ENCODE measurements around the gene ZNHIT2. TPM values are rescaled to one million over a fixed set of nuclear protein-coding genes. Genes with fewer than 3 reads are reported as not detected.

The ZNHIT2 gene
- total RNA-seq, 4 donors from 2014 or later = 17.3 to 38.5 (median 25.9) TPM

DNA sequence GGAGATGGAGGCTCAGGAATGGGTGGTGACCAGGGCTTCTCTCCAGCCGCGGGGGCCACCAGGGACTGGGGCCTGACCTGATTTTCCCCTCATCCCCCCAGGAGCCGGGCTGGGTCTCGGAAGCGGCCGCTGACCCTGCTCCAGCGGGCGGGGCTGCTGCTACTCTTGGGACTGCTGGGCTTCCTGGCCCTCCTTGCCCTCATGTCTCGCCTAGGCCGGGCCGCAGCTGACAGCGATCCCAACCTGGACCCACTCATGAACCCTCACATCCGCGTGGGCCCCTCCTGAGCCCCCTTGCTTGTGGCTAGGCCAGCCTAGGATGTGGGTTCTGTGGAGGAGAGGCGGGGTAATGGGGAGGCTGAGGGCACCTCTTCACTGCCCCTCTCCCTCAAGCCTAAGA is 29.7 kb downstream of the ZNHIT2 start:
- DNase-seq = no peak
- TF ChIP-seq, protein P1, sequence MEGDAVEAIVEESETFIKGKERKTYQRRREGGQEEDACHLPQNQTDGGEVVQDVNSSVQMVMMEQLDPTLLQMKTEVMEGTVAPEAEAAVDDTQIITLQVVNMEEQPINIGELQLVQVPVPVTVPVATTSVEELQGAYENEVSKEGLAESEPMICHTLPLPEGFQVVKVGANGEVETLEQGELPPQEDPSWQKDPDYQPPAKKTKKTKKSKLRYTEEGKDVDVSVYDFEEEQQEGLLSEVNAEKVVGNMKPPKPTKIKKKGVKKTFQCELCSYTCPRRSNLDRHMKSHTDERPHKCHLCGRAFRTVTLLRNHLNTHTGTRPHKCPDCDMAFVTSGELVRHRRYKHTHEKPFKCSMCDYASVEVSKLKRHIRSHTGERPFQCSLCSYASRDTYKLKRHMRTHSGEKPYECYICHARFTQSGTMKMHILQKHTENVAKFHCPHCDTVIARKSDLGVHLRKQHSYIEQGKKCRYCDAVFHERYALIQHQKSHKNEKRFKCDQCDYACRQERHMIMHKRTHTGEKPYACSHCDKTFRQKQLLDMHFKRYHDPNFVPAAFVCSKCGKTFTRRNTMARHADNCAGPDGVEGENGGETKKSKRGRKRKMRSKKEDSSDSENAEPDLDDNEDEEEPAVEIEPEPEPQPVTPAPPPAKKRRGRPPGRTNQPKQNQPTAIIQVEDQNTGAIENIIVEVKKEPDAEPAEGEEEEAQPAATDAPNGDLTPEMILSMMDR (IDR thresholded peaks at IDR 0.05) = no peak
- TF ChIP-seq POLR2A (IDR thresholded peaks at IDR 0.05) = no peak
- no peaks in the 10 kb centered on the region for H3K9me3 ChIP-seq
- H3K4me1 ChIP-seq = peaks cover 8 to 17% of the 10 kb centered on the region in 2 donors
- 93 to 94% methylated on average over 6 of the region's 15 CpGs for WGBS, 2 donors
- intact Hi-C loops (cut with DNase I) = no loop called here
- H3K27ac ChIP-seq = no peak overlapping the region
- peaks cover 7 to 22% of the 10 kb centered on the region in 2 donors for H3K36me3 ChIP-seq
- no peak overlapping the region for H3K4me3 ChIP-seq (replicated peaks in 1 of 3)
- no peaks in the 10 kb centered on the region for H3K27me3 ChIP-seq

DNA sequence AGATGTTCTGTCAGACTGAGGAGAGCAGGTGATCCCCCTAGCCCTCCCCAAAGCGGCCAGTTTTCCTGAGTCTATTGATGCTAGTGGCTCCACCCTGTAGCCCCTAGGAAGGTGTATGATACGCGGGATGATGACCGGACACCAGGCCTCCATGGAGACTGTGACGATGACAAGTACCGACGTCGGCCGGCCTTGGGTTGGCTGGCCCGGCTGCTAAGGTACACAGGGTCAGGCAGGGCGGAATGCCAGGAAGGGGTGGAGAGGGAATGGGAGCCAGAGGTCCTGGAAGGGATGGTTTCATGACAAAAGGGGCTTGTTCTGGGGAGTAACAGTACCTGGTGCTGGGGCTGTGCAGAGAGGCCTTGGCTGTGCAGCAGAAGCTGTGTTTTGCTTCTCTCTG is 30.3 kb downstream of the ZNHIT2 start:
- no peak for TF ChIP-seq POLR2A (IDR thresholded peaks at IDR 0.05)
- TF ChIP-seq, protein P1 (IDR thresholded peaks at IDR 0.05) = no peak
- Histone ChIP-seq H3K27me3 (no peaks in the 10 kb centered on the region), H3K27ac (no peak overlapping the region), H3K36me3 (peaks cover 7 to 22% of the 10 kb centered on the region in 2 donors), H3K4me3 (replicated peaks in 1 of 3) (no peak overlapping the region), H3K4me1 (peaks cover 8 to 17% of the 10 kb centered on the region in 2 donors), H3K9me3 (no peaks in the 10 kb centered on the region)
- WGBS, 2 donors = 95 to 97% methylated on average over 11 of the region's 11 CpGs
- no peak for DNase-seq
- intact Hi-C loops (cut with DNase I) = no loop called here

DNA sequence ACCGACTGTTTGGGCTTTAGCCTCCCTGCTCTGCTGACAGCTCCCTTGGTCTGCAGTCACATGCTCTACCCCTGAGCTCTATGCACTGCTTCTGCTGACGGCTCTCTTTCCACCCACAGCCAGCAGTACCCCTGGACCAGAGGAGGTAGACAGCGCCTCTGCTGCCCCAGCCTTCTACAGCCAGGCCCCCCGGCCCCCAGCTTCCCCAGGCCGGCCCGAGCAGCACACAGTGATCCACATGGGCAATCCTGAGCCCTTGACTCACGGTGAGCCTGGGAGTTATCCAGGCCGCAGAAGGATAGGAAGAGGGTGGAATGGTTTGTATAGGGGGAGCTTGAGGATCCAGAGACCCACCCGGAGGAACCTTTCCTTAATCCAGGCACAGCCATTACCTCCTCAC is 30.7 kb downstream of the ZNHIT2 start:
- no peak for DNase-seq
- Histone ChIP-seq H3K9me3 (no peaks in the 10 kb centered on the region), H3K4me3 (replicated peaks in 1 of 3) (no peak overlapping the region), H3K36me3 (peaks cover 7 to 22% of the 10 kb centered on the region in 2 donors), H3K4me1 (peaks cover 8 to 17% of the 10 kb centered on the region in 2 donors), H3K27ac (no peak overlapping the region), H3K27me3 (no peaks in the 10 kb centered on the region)
- TF ChIP-seq POLR2A (IDR thresholded peaks at IDR 0.05) = no peak
- TF ChIP-seq, protein P1 (IDR thresholded peaks at IDR 0.05) = no peak
- intact Hi-C loops (cut with DNase I) = no loop called here
- WGBS, 2 donors = 89 to 91% methylated on average over 8 to 9 of the region's 9 CpGs

DNA sequence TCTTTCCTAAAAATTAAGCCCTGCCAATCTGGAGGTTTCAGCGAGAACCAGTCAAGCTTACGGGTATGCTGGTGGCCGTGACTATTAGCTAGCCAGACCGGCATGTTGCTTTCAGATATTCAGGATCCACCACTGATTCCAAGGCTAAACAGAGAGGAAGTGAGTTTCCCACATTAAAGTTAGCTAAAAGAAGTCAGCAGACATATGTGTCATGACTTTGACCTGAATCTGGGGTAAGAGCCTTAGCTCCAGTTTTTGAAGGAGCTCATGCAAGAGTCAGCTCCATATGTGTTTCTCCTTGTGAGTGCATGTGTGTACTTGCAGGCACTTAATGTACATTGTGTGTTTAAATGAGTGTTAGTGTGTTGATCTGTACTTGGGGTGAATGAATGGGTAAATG is 32.1 kb downstream of the ZNHIT2 start:
- no peak for DNase-seq
- no peaks in the 10 kb centered on the region for H3K27me3 ChIP-seq
- H3K27ac ChIP-seq = no peak overlapping the region
- no peak overlapping the region for H3K4me3 ChIP-seq (replicated peaks in 1 of 3)
- WGBS, 2 donors = 95% methylated on average over 4 of the region's 4 CpGs
- peaks cover 7 to 22% of the 10 kb centered on the region in 2 donors for H3K36me3 ChIP-seq
- intact Hi-C loops (cut with DNase I) = loop anchor here (2.0 kb wide), 1 partner anchor 71 kb away; the partner anchor contains the start of gene ARL2
- no peaks in the 10 kb centered on the region for H3K9me3 ChIP-seq
- H3K4me1 ChIP-seq = peaks cover 8 to 17% of the 10 kb centered on the region in 2 donors
- no peak for TF ChIP-seq POLR2A (IDR thresholded peaks at IDR 0.05)
- TF ChIP-seq, protein P1 (IDR thresholded peaks at IDR 0.05) = no peak

DNA sequence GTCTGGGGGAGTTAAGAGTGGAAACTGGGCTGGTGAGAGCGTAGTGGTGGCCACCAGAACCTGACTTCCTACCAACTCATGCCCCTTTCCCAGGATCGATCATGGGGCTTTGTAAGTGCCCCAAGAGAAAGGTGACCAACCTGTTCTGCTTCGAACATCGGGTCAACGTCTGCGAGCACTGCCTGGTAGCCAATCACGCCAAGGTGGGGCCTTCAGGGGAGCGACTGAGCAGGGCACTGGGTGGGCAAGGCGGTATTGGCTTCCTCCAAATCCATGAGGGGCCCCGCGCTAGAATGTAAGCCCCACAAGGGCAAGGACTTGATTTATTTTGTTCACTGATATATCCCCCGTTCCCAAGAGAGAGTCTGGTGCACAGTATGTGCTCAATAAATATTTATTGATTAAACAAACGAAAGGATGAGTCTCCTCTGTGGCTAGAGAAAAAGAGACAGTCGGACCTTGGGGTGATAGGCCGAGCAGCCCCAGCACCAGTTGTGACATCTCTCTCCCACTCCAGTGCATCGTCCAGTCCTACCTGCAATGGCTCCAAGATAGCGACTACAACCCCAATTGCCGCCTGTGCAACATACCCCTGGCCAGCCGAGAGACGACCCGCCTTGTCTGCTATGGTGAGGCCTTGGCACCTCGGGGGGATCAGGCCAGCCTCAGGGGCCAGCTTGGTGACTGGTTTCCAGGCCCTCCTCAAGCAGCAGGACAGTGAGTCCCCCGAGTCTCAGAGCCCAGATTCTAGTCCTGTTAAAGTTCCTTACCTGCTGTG is 32.7 kb downstream of the ZNHIT2 start:
- no peaks in the 10 kb centered on the region for H3K27me3 ChIP-seq
- H3K9me3 ChIP-seq = no peaks in the 10 kb centered on the region
- peaks cover 7 to 22% of the 10 kb centered on the region in 2 donors for H3K36me3 ChIP-seq
- peak overlapping the region in 2 of 3 donors; percentile 87 to 92 for H3K27ac ChIP-seq
- H3K4me3 ChIP-seq (replicated peaks in 1 of 3) = peak overlapping the region; percentile 44 to 82 (median 56)
- H3K4me1 ChIP-seq = peaks cover 8 to 17% of the 10 kb centered on the region in 2 donors
- 43 to 65% methylated on average over 18 to 22 of the region's 23 CpGs for WGBS, 2 donors
- TF ChIP-seq, protein P1 (IDR thresholded peaks at IDR 0.05) = no peak
- TF ChIP-seq POLR2A (IDR thresholded peaks at IDR 0.05) = no peak
- intact Hi-C loops (cut with DNase I) = loop anchor here (2.0 kb wide), 1 partner anchor 70 kb away; the partner anchor contains the start of gene ARL2
- no peak for DNase-seq
